DND-41 (cell line): ENCODE data around the gene SS18.

Source experiments
- EZH2 ChIP-seq: IDR thresholded peaks from 3 replicates; pipeline ENCODE4 v1.6.1; 2012; ENCODE audit warnings: borderline replicate concordance, low read depth, mild to moderate bottlenecking, moderate library complexity, low read length, inconsistent platforms; ENCODE audit not compliant: severe bottlenecking
- TF ChIP-seq, protein P1 (sequence below): IDR thresholded peaks from 2 replicates; pipeline ENCODE4 v1.5.1; 2012; ENCODE audit warnings: borderline replicate concordance, low read length, moderate library complexity, mild to moderate bottlenecking; ENCODE audit not compliant: poor library complexity, severe bottlenecking; ENCODE audit errors: extremely low read depth

GRCh38 chr18:25982961-25983360 is 107.5 kb downstream of the SS18 start:
- TF ChIP-seq, protein P1, sequence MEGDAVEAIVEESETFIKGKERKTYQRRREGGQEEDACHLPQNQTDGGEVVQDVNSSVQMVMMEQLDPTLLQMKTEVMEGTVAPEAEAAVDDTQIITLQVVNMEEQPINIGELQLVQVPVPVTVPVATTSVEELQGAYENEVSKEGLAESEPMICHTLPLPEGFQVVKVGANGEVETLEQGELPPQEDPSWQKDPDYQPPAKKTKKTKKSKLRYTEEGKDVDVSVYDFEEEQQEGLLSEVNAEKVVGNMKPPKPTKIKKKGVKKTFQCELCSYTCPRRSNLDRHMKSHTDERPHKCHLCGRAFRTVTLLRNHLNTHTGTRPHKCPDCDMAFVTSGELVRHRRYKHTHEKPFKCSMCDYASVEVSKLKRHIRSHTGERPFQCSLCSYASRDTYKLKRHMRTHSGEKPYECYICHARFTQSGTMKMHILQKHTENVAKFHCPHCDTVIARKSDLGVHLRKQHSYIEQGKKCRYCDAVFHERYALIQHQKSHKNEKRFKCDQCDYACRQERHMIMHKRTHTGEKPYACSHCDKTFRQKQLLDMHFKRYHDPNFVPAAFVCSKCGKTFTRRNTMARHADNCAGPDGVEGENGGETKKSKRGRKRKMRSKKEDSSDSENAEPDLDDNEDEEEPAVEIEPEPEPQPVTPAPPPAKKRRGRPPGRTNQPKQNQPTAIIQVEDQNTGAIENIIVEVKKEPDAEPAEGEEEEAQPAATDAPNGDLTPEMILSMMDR = no peak
- TF ChIP-seq EZH2 = no peak
